ENCODE measurements around the gene AKAP12. TPM values are rescaled to one million over a fixed set of nuclear protein-coding genes. Genes with fewer than 3 reads are reported as not detected.
A peak's percentile ranks its signal among the peaks of the same experiment; 100 is the strongest.

The AKAP12 gene
- total and polyA plus RNA-seq, 2 donors from 2014 or later = 10.2 to 84.6 TPM

DNA sequence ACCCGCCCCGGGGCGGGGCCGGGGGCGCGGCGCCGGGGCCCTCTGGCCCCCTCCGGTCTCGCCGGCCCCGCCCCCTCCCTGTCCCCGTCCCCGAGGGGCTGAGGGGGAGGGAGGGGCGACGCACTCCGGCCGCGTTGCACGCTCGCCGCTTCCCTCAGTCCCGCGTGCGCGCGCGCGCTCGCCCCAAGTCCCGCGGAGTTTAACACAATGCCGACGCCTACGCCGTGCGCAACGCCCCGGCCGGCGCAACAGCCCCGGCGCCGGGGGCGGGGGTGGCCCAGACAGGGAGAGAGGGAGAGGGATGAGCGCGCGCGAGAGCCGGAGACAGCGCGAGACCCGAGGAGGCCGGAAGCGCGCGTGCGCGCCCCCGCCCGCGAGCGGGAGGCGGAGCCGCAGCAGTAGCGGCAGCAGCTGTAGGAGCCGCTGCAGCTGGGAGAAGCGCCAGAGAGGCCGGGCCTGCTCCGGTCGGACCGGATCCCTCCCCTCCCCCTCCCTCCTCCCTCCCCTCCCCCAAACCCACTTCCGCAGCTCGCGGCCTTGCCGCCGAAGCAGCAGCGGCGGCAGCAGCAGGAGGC lies 150.6 kb downstream of the AKAP12 start:
- Histone ChIP-seq H3K27ac (ENCODE audit: low read depth in 2 of 2, low read length in 2 of 2) (peak overlapping the region; percentile 98 to 99), H3K36me3 (ENCODE audit: control insufficient read depth in 2 of 3, insufficient read depth in 3 of 3, low read length in 3 of 3) (peaks cover 0 to 3% (median 0%) of the 10 kb centered on the region in 3 donors), H3K4me3 (ENCODE audit: low read length in 3 of 3) (peak overlapping the region in 2 of 3 donors; percentile 11 to 65), H3K9me3 (ENCODE audit: control insufficient read depth in 2 of 3, insufficient read depth in 1 of 3, low read length in 3 of 3) (no peaks in the 10 kb centered on the region), H3K9ac (ENCODE audit: low read length in 3 of 3) (peak overlapping the region in 1 of 3 donors; percentile 51), H3K27me3 (ENCODE audit: control insufficient read depth, insufficient read depth, low read length) (no peaks in the 10 kb centered on the region), H3K4me1 (ENCODE audit: control insufficient read depth in 2 of 3, insufficient read depth in 2 of 3, low read depth in 1 of 3, low read length in 3 of 3) (peaks cover 3 to 28% (median 16%) of the 10 kb centered on the region in 3 donors)
- intact Hi-C loops (cut with DNase I) = no loop called here
- no peak for FAIRE-seq
- TF ChIP-seq, protein P1, sequence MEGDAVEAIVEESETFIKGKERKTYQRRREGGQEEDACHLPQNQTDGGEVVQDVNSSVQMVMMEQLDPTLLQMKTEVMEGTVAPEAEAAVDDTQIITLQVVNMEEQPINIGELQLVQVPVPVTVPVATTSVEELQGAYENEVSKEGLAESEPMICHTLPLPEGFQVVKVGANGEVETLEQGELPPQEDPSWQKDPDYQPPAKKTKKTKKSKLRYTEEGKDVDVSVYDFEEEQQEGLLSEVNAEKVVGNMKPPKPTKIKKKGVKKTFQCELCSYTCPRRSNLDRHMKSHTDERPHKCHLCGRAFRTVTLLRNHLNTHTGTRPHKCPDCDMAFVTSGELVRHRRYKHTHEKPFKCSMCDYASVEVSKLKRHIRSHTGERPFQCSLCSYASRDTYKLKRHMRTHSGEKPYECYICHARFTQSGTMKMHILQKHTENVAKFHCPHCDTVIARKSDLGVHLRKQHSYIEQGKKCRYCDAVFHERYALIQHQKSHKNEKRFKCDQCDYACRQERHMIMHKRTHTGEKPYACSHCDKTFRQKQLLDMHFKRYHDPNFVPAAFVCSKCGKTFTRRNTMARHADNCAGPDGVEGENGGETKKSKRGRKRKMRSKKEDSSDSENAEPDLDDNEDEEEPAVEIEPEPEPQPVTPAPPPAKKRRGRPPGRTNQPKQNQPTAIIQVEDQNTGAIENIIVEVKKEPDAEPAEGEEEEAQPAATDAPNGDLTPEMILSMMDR (IDR thresholded peaks at IDR 0.05; ENCODE audit: borderline replicate concordance, extremely low read depth, insufficient read depth) = no peak
- DNase-seq = peak; percentile 99 to 100 (median 99)

DNA sequence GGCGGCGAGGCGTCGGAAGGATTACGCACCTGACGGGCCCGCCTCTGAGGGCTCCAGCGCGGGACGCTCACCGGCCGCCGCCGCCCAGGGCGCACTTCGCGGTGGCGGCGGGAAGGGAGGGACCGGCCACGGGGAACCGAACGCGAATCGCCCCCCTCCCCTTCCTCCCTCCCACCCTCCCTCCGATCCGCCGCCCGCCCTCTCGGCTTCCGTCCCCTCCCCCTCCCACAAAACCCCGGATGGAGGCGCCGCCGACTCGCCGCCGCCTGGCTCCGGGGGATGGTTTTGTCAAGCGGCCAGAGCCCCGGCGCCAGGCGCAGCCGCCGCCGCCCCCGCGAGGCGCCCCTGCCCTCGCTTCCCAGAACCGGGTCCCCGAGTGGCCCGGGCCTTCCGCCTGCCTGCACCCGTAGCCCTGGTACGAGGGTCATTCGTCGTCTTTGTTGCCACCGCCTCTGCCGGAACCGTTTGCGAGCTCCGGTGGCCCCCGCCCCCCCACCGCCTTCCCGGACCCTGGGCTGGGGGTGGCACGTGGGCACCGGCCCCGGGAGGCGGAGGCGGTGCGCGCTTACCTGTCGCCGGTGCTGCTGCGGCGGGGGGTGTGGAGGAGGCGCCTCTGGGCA lies 151.2 kb downstream of the AKAP12 start:
- H3K9me3 ChIP-seq (ENCODE audit: control insufficient read depth in 2 of 3, insufficient read depth in 1 of 3, low read length in 3 of 3) = no peaks in the 10 kb centered on the region
- H3K4me3 ChIP-seq (ENCODE audit: low read length in 3 of 3) = peak overlapping the region; percentile 48 to 65 (median 55)
- intact Hi-C loops (cut with DNase I) = no loop called here
- H3K27me3 ChIP-seq (ENCODE audit: control insufficient read depth, insufficient read depth, low read length) = no peaks in the 10 kb centered on the region
- H3K9ac ChIP-seq (ENCODE audit: low read length in 3 of 3) = peak overlapping the region in 2 of 3 donors; percentile 28 to 72
- H3K4me1 ChIP-seq (ENCODE audit: control insufficient read depth in 2 of 3, insufficient read depth in 2 of 3, low read depth in 1 of 3, low read length in 3 of 3) = peaks cover 3 to 29% (median 17%) of the 10 kb centered on the region in 3 donors
- TF ChIP-seq, protein P1 (IDR thresholded peaks at IDR 0.05; ENCODE audit: borderline replicate concordance, extremely low read depth, insufficient read depth) = no peak
- H3K27ac ChIP-seq (ENCODE audit: low read depth in 2 of 2, low read length in 2 of 2) = peak overlapping the region; percentile 98 to 99
- DNase-seq (peak; percentile 84 to 95 (median 88)), FAIRE-seq (no peak)
- H3K36me3 ChIP-seq (ENCODE audit: control insufficient read depth in 2 of 3, insufficient read depth in 3 of 3, low read length in 3 of 3) = peaks cover 0 to 3% (median 0%) of the 10 kb centered on the region in 3 donors

DNA sequence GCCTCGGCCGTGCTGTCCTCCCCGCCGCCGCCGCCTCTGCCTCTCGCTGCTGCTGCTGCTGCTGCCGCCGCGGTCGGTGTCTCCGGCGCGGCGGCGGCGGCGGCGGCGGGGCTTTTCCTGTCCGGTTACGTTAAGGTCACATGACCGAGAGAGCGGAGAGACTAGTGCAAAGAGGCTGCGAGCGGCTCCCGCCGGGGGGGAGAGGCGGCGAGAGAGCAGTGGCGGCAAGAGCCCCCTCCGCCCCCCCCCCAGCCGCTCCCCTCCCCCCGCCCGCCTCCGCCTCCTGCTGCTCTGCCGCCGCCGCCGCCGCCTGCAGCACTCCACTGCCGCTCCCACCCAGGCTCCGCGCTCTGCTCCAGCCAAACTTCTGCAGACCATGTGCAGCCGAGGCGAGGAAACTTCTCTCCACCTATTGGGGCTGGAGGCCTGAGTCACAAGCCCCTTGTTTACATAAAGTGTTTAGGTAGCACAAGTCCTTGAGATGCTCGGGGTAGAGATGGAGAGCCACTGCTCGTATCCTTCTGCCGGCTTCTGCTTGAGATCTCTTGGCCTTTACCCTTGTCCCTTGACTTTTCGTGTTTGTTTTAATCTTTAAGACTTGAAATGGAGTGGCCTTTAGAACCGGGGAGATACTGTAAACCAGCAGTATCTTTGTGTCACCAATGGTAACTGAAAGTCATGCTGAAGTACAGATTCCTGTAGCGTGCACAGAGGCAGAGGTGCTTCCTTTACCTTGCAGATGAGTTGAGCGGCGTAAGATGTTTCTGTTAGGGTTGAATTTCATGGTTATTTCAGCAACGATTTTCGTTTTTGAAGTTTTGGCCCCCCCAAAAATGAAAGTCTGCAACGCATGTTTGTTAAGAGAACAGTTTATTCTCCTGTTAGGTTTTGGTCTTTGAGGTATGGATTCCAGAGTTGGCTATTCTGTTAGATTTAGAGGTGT lies 152.0 kb downstream of the AKAP12 start, which contains the start of gene ZBTB2:
TSS of gene ZBTB2 (minus strand) at position 89 of the 943 bp plus-strand sequence. CDS start 17,922 bp downstream, outside the sequence.
- no peaks in the 10 kb centered on the region for H3K9me3 ChIP-seq (ENCODE audit: control insufficient read depth in 2 of 3, insufficient read depth in 1 of 3, low read length in 3 of 3)
- peak within 1 kb of the TSS; percentile 28 to 72 (median 50) for H3K9ac ChIP-seq (ENCODE audit: low read length in 3 of 3)
- peaks cover 3 to 36% (median 17%) of the 10 kb centered on the region in 3 donors for H3K4me1 ChIP-seq (ENCODE audit: control insufficient read depth in 2 of 3, insufficient read depth in 2 of 3, low read depth in 1 of 3, low read length in 3 of 3)
- intact Hi-C loops (cut with DNase I) = no loop called here
- peak within 1 kb of the TSS; percentile 65 to 80 (median 71) for H3K4me3 ChIP-seq (ENCODE audit: low read length in 3 of 3)
- peaks cover 0 to 3% (median 0%) of the 10 kb centered on the region in 3 donors for H3K36me3 ChIP-seq (ENCODE audit: control insufficient read depth in 2 of 3, insufficient read depth in 3 of 3, low read length in 3 of 3)
- DNase-seq (peak; percentile 73 to 92 (median 88)), FAIRE-seq (no peak)
- TF ChIP-seq, protein P1 (IDR thresholded peaks at IDR 0.05; ENCODE audit: borderline replicate concordance, extremely low read depth, insufficient read depth) = no peak
- no peaks in the 10 kb centered on the region for H3K27me3 ChIP-seq (ENCODE audit: control insufficient read depth, insufficient read depth, low read length)
- peak within 1 kb of the TSS; percentile 98 to 99 for H3K27ac ChIP-seq (ENCODE audit: low read depth in 2 of 2, low read length in 2 of 2)

All from kidney (tissue), 14 donors.